Iris pigment epithelial cell (primary cell): ENCODE results near the gene MTCL3.
"Not testable (repeated sequence)": the region's sequence is repeated elsewhere in the genome, so short reads cannot be mapped to it uniquely, and the experiment has no call there.

Experiments used
- DNase-seq: peaks from one replicate; pipeline ENCODE4 v3.0.0-alpha.2; 2011; ENCODE audit warnings: low read depth

MTCL3 gene

DNA sequence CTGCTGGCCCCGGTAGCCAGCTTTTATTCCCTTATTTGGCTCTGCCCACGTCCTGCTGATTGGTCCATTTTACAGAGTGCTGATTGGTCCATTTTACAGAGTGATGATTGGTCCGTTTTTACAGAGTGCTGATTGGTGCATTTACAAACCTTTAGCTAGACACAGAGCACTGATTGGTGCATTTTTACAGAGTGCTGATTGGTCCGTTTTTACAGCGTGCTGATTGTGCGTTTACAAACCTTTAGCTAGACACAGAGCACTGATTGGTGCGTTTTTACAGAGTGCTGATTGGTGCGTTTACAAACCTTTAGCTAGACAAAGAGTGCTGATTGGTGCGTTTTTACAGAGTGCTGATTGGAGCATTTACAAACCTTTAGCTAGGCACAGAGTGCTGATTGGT, 90.6 kb downstream of the MTCL3 start:
- not testable (repeated sequence) for DNase-seq

DNA sequence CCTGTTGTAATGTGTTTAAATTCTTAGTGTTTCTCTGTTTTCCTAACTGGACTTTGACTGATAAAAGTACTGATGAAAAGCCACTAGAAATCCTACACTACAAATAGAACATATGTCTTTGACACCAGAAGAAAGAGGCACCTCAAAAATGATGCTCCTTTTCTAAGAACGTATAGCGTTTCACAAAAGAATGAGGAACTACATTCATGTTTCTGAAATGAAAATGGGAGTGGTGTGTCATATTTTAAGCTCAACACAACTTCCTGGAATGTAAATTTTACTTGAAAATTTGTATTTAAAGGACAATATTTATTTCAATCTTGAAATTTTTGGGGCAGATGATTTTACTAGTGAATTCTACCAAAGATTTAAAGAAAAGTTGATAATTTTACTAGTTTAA, 95.2 kb downstream of the MTCL3 start:
- DNase-seq: peak; percentile 7
